Measurements from ENCODE around the gene MOV10L1.

GRCh38 chr22:50140615-50141014, 50.8 kb downstream of the MOV10L1 start:
- TF ChIP-seq CTCF (IDR thresholded peaks at IDR 0.05): no peak
- no peak for TF ChIP-seq POLR2A (IDR thresholded peaks at IDR 0.05)
- no peak for TF ChIP-seq POLR2AphosphoS5 (IDR thresholded peaks at IDR 0.05)
